ENCODE data around the gene ARHGEF4. TPM values are rescaled to one million over a fixed set of nuclear protein-coding genes. Genes with fewer than 3 reads are reported as not detected.

The ARHGEF4 gene
- total and polyA plus RNA-seq, 10 of the 15 experiments (the other 5 are each of a cell fraction or from before 2014, with no cell fraction given): 0.02 to 0.24 (median 0.16) TPM; not detected in 6

GRCh38 chr2:130870161-130870485, 33.4 kb downstream of the ARHGEF4 start:
- in situ Hi-C loops (cut with MboI): loop anchor here (5.0 kb wide), 1 partner anchor 68 kb away; no protein-coding TSS in a partner anchor
- no peak overlapping the region for H3K9ac ChIP-seq (ENCODE audit: control insufficient read depth, insufficient read depth, low read length)
- SMC1A ChIA-PET (ENCODE audit: uncharacterized antibody, unreplicated experiment): interaction anchor here (0.6 to 1.2 kb wide), 3 partner anchors 54 to 73 kb away, joined by 3 to 5 read pairs (median 3); no protein-coding TSS in a partner anchor
- intact Hi-C loops (cut with micrococcal nuclease; ENCODE audit: unreplicated experiment): no loop called here
- H3K27me3 ChIP-seq (replicated peaks in 1 of 2; ENCODE audit: control insufficient read depth in 2 of 2, insufficient read depth in 2 of 2, low read length in 1 of 2): peaks cover 0 to 1% of the 10 kb centered on the region in 2 experiments; a peak in 2 of 4 replicates
- POLR2A ChIA-PET: no interaction called here
- DNase-seq (ENCODE audit: low read depth, low spot score) (no peak), ATAC-seq (no peak), FAIRE-seq (no peak)
- no peak overlapping the region for H2AFZ ChIP-seq (ENCODE audit: control insufficient read depth, low read depth, low read length)
- H4K20me1 ChIP-seq (ENCODE audit: control insufficient read depth, insufficient read depth): no peaks in the 10 kb centered on the region
- H3K4me1 ChIP-seq (ENCODE audit: control insufficient read depth, insufficient read depth, low read length): no peaks in the 10 kb centered on the region
- H3K79me2 ChIP-seq (ENCODE audit: control insufficient read depth, insufficient read depth, low read length): no peaks in the 10 kb centered on the region
- no peak overlapping the region for H3K4me2 ChIP-seq (ENCODE audit: control insufficient read depth, insufficient read depth)
- RAD21 ChIA-PET (ENCODE audit: unreplicated experiment): interaction anchor here (0.9 to 5.7 kb wide), 3 partner anchors 56 to 75 kb away, joined by 3 to 60 read pairs (median 5); no protein-coding TSS in a partner anchor
- H3K27ac ChIP-seq (ENCODE audit: control insufficient read depth, insufficient read depth): no peak overlapping the region
- no peaks in the 10 kb centered on the region for H3K36me3 ChIP-seq (ENCODE audit: control insufficient read depth in 2 of 2, insufficient read depth in 2 of 2, low read length in 1 of 2)
- WGBS (ENCODE audit: insufficient coverage, insufficient replicate concordance, low lambda C conversion rate, missing lambda C conversion rate): 0% methylated on average over 5 of the region's 5 CpGs
- no peak overlapping the region for H3K4me3 ChIP-seq
- no TSS peak for BruUV-seq (replicated peaks)
- no peaks in the 10 kb centered on the region for H3K9me3 ChIP-seq (replicated peaks; ENCODE audit: control insufficient read depth, insufficient read depth, low read length)
- CTCF ChIA-PET: interaction anchor here (1.1 to 11.5 kb wide), 2 partner anchors 30 to 71 kb away, joined by 3 to 265 read pairs; no protein-coding TSS in a partner anchor
- no peak for TF ChIP-seq MEF2B (IDR thresholded peaks at IDR 0.05; ENCODE audit: partially characterized antibody, poor library complexity, severe bottlenecking)
- no peak for TF ChIP-seq CREM (IDR thresholded peaks at IDR 0.05; ENCODE audit: low read depth)
- TF ChIP-seq, protein P1, sequence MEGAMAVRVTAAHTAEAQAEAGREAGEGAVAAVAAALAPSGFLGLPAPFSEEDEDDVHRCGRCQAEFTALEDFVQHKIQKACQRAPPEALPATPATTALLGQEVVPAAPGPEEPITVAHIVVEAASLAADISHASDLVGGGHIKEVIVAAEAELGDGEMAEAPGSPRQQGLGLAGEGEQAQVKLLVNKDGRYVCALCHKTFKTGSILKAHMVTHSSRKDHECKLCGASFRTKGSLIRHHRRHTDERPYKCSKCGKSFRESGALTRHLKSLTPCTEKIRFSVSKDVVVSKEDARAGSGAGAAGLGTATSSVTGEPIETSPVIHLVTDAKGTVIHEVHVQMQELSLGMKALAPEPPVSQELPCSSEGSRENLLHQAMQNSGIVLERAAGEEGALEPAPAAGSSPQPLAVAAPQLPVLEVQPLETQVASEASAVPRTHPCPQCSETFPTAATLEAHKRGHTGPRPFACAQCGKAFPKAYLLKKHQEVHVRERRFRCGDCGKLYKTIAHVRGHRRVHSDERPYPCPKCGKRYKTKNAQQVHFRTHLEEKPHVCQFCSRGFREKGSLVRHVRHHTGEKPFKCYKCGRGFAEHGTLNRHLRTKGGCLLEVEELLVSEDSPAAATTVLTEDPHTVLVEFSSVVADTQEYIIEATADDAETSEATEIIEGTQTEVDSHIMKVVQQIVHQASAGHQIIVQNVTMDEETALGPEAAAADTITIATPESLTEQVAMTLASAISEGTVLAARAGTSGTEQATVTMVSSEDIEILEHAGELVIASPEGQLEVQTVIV (IDR thresholded peaks at IDR 0.05; ENCODE audit: borderline replicate concordance, partially characterized antibody): no peak
- TF ChIP-seq, protein P2, sequence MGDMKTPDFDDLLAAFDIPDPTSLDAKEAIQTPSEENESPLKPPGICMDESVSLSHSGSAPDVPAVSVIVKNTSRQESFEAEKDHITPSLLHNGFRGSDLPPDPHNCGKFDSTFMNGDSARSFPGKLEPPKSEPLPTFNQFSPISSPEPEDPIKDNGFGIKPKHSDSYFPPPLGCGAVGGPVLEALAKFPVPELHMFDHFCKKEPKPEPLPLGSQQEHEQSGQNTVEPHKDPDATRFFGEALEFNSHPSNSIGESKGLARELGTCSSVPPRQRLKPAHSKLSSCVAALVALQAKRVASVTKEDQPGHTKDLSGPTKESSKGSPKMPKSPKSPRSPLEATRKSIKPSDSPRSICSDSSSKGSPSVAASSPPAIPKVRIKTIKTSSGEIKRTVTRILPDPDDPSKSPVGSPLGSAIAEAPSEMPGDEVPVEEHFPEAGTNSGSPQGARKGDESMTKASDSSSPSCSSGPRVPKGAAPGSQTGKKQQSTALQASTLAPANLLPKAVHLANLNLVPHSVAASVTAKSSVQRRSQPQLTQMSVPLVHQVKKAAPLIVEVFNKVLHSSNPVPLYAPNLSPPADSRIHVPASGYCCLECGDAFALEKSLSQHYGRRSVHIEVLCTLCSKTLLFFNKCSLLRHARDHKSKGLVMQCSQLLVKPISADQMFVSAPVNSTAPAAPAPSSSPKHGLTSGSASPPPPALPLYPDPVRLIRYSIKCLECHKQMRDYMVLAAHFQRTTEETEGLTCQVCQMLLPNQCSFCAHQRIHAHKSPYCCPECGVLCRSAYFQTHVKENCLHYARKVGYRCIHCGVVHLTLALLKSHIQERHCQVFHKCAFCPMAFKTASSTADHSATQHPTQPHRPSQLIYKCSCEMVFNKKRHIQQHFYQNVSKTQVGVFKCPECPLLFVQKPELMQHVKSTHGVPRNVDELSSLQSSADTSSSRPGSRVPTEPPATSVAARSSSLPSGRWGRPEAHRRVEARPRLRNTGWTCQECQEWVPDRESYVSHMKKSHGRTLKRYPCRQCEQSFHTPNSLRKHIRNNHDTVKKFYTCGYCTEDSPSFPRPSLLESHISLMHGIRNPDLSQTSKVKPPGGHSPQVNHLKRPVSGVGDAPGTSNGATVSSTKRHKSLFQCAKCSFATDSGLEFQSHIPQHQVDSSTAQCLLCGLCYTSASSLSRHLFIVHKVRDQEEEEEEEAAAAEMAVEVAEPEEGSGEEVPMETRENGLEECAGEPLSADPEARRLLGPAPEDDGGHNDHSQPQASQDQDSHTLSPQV (IDR thresholded peaks at IDR 0.05): no peak
- TF ChIP-seq MLLT1 (IDR thresholded peaks at IDR 0.05): no peak
- no peak for TF ChIP-seq NRF1 (conservative IDR thresholded peaks at IDR 0.05; ENCODE audit: low read depth, low read length)
- no peak for TF ChIP-seq STAT3 (IDR thresholded peaks at IDR 0.05; ENCODE audit: low read depth, low read length)
- TF ChIP-seq, protein P3, sequence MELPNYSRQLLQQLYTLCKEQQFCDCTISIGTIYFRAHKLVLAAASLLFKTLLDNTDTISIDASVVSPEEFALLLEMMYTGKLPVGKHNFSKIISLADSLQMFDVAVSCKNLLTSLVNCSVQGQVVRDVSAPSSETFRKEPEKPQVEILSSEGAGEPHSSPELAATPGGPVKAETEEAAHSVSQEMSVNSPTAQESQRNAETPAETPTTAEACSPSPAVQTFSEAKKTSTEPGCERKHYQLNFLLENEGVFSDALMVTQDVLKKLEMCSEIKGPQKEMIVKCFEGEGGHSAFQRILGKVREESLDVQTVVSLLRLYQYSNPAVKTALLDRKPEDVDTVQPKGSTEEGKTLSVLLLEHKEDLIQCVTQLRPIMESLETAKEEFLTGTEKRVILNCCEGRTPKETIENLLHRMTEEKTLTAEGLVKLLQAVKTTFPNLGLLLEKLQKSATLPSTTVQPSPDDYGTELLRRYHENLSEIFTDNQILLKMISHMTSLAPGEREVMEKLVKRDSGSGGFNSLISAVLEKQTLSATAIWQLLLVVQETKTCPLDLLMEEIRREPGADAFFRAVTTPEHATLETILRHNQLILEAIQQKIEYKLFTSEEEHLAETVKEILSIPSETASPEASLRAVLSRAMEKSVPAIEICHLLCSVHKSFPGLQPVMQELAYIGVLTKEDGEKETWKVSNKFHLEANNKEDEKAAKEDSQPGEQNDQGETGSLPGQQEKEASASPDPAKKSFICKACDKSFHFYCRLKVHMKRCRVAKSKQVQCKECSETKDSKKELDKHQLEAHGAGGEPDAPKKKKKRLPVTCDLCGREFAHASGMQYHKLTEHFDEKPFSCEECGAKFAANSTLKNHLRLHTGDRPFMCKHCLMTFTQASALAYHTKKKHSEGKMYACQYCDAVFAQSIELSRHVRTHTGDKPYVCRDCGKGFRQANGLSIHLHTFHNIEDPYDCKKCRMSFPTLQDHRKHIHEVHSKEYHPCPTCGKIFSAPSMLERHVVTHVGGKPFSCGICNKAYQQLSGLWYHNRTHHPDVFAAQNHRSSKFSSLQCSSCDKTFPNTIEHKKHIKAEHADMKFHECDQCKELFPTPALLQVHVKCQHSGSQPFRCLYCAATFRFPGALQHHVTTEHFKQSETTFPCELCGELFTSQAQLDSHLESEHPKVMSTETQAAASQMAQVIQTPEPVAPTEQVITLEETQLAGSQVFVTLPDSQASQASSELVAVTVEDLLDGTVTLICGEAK (IDR thresholded peaks at IDR 0.05; ENCODE audit: borderline replicate concordance): no peak
- no peak for TF ChIP-seq SREBF1 (IDR thresholded peaks at IDR 0.05; ENCODE audit: low read length)
